ENCODE data around the gene CRYBB2.
A peak's percentile ranks its signal among the peaks of the same experiment; 100 is the strongest.
"Not testable (repeated sequence)": the region's sequence is repeated elsewhere in the genome, so short reads cannot be mapped to it uniquely, and the experiment has no call there.

CRYBB2 gene

GRCh38 chr22:25200967-25201366 is 18.5 kb upstream of the CRYBB2 start:
- DNase-seq, result no peak

- DNase-seq, result no peak
Measured at GRCh38 chr22:25201557-25202273, 17.7 kb upstream of the CRYBB2 start.

GRCh38 chr22:25202290-25202921 is 17.0 kb upstream of the CRYBB2 start:
- peak; percentile 33 to 45 for DNase-seq

- no peak for DNase-seq
Measured at GRCh38 chr22:25203082-25203481, 16.4 kb upstream of the CRYBB2 start.

GRCh38 chr22:25204547-25204946 is 14.9 kb upstream of the CRYBB2 start:
- DNase-seq, result not testable (repeated sequence)

- DNase-seq, result no peak
Measured at GRCh38 chr22:25205847-25206246, 13.6 kb upstream of the CRYBB2 start.

GRCh38 chr22:25206998-25207397 is 12.4 kb upstream of the CRYBB2 start:
- no peak for DNase-seq

GRCh38 chr22:25207553-25208157 is 11.8 kb upstream of the CRYBB2 start:
- DNase-seq, result no peak

GRCh38 chr22:25208328-25208727 is 11.1 kb upstream of the CRYBB2 start:
- no peak for DNase-seq

- DNase-seq, result no peak
Measured at GRCh38 chr22:25208743-25209505, 10.5 kb upstream of the CRYBB2 start.

- DNase-seq, result no peak
Measured at GRCh38 chr22:25210793-25211192, 8.6 kb upstream of the CRYBB2 start.

GRCh38 chr22:25212337-25212736 is 7.1 kb upstream of the CRYBB2 start:
- DNase-seq, result no peak

GRCh38 chr22:25213221-25213620 is 6.2 kb upstream of the CRYBB2 start:
- no peak for DNase-seq

- no peak for DNase-seq
Measured at GRCh38 chr22:25216230-25216629, 3.2 kb upstream of the CRYBB2 start.

- DNase-seq, result no peak
Measured at GRCh38 chr22:25219948-25220442, 556 bp downstream of the CRYBB2 start.

- DNase-seq, result no peak
Measured at GRCh38 chr22:25221790-25222189, 2.4 kb downstream of the CRYBB2 start.

GRCh38 chr22:25223269-25223850 is 3.9 kb downstream of the CRYBB2 start:
- DNase-seq, result no peak

GRCh38 chr22:25228822-25229221 is 9.4 kb downstream of the CRYBB2 start:
- no peak for DNase-seq

GRCh38 chr22:25230760-25231159 is 11.3 kb downstream of the CRYBB2 start:
- not testable (repeated sequence) for DNase-seq

GRCh38 chr22:25232301-25232700 is 12.9 kb downstream of the CRYBB2 start:
- no peak for DNase-seq

GRCh38 chr22:25233706-25234105 is 14.3 kb downstream of the CRYBB2 start:
- not testable (repeated sequence) for DNase-seq

GRCh38 chr22:25235547-25236290 is 16.3 kb downstream of the CRYBB2 start:
- DNase-seq, result peak; percentile 28 to 63

Measured in stimulated activated CD4-positive, alpha-beta T cell treated with anti-CD3 and anti-CD28 coated beads, Interleukin-4, amount 100 ng/mL, for 4 hours (primary cell).